CD1c-positive myeloid dendritic cell (primary cell): ENCODE data around the gene SLFN12L.

Experiments used
- DNase-seq: peaks from one replicate; pipeline ENCODE4 v3.0.0-alpha.2; 2016; ENCODE audit errors: extremely low spot score

Gene SLFN12L

GRCh38 chr17:35432176-35433074 is 105.1 kb downstream of the SLFN12L start, which contains the start of gene SLFN12:
Gene SLFN12 (minus strand): TSS chr17:35432500. CDS start chr17:35423028, 9,472 bp downstream.
- peak; percentile 83 for DNase-seq

DNA sequence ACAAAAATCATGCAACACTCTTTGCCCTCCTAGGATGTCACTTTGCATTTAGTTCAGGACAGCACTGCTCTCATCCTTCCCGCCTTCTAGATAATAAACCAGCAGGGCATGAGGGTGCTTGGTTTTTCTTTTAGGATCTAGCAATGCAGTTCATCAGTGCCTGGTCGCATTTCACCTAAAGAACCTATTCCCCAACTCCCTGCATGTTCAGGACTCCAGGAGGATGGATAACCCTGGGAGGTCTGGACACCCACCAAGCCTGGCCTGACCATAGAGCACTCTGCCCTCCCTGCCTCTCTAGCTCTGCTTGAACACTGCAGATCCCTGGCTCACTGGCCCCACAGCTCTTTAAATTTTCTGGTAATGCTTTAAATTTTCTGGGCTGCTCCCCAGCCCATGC is 107.8 kb downstream of the SLFN12L start:
- DNase-seq: no peak

- DNase-seq: no peak
These were observed 109.2 kb downstream of the SLFN12L start for GRCh38 chr17:35428229-35428628.

DNA sequence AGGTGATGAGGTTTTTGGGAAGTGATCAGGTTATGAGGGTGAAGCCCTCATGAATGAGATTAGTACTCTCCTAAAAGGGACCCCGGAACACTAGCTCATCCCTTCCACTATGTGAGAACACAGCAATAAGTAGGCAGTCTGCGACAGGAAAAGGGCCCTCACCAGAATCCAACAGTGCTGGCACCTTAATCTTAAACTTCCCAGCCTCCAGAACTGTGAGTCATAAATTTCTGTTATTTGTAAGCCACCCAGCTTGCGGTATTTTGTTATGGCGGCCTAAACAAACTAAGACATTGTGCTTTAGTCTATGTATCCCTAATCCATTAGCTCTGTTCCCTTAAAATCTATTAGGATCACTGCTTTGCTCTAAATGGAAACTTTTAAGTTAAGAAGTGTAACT is 113.7 kb downstream of the SLFN12L start:
- no peak for DNase-seq
